AG09319 (cell line): ENCODE measurements around the gene NCKAP5.

Source experiments
- DNase-seq: peaks from one replicate; pipeline ENCODE4 v3.0.0-alpha.2; 2010; ENCODE audit warnings: low read depth; ENCODE audit errors: extremely low read depth
- TF ChIP-seq, protein P1 (sequence below): IDR thresholded peaks from 2 replicates; pipeline ENCODE4 v1.5.1; 2011; ENCODE audit warnings: low read depth, mild to moderate bottlenecking, inconsistent platforms, low read length, moderate library complexity

The NCKAP5 gene

DNA sequence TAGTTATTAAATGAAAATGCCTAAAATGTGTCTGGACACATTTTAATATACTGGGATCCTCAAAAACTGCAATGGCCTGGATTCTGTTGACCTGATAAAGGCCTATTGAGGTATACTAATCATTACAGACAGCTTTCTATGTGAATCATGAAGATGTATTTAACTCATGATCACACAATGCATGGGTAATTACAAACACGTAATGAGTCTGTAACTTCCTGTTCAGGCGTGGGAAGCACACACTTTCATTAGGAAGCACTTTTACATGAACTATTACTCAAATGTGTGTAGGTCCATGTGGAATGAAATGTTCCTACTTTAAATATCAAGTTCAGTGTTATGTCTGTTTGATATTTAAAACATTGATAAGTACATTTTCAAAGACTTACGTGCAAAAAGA, 108.7 kb downstream of the NCKAP5 start:
- no peak for DNase-seq
- TF ChIP-seq, protein P1, sequence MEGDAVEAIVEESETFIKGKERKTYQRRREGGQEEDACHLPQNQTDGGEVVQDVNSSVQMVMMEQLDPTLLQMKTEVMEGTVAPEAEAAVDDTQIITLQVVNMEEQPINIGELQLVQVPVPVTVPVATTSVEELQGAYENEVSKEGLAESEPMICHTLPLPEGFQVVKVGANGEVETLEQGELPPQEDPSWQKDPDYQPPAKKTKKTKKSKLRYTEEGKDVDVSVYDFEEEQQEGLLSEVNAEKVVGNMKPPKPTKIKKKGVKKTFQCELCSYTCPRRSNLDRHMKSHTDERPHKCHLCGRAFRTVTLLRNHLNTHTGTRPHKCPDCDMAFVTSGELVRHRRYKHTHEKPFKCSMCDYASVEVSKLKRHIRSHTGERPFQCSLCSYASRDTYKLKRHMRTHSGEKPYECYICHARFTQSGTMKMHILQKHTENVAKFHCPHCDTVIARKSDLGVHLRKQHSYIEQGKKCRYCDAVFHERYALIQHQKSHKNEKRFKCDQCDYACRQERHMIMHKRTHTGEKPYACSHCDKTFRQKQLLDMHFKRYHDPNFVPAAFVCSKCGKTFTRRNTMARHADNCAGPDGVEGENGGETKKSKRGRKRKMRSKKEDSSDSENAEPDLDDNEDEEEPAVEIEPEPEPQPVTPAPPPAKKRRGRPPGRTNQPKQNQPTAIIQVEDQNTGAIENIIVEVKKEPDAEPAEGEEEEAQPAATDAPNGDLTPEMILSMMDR = no peak

DNA sequence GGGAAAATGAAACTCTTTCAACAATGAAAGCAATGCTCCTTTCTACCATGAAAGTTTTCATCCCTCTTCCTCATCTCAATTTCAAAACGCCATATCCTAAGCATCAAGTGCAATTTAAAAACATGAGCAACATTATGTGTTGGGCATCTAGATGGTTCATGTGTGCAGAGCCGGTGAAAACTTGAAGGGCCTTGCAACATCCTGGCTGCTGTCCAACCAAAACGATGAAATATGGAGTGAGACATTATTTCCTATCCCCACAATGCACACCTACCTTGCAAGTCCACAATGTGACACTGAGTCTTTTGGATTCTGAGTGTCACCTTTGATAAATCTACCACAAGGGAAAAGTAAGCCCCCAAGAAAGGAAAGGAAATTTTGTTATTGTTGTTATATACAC, 110.0 kb downstream of the NCKAP5 start:
- TF ChIP-seq, protein P1 = no peak
- DNase-seq = no peak

DNA sequence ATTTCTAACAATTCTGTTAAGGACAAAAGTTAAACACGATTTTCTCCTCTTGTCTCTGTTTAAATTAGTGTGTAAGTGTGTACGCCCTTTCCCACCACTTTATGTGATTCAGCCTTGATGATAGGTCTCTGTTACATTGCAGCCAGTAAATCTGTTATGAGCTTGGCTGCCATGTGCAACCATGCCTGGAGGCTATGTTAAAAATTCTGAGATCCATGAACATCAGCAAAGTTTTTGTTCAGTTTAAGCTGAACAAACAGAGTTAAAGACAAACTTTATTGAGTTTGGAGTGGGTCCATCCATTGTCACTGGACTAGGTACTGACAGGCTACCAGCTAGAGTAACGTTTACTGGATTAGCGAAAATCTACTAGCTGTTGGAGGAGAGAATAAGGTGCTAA, 110.4 kb downstream of the NCKAP5 start:
- TF ChIP-seq, protein P1 = no peak
- no peak for DNase-seq

DNA sequence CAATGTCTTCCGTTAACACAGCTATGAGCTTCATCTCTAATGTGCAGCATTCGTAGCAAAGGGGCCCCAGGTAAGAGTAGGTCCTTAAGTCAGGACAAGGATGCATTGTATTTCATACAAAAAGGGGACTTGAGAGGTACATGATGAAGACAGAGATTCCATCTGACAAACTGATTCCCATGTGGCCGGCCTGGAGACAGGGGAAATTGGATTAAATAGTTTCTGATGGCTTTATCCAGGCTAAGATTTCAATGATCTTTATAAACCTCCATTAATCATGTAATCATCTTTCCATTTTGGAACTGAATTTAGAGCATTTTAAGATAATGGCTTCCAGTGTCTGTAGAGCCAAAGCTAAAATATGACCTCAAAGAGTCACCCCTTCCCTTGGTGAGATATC, 111.3 kb downstream of the NCKAP5 start:
- no peak for DNase-seq
- TF ChIP-seq, protein P1 = no peak

DNA sequence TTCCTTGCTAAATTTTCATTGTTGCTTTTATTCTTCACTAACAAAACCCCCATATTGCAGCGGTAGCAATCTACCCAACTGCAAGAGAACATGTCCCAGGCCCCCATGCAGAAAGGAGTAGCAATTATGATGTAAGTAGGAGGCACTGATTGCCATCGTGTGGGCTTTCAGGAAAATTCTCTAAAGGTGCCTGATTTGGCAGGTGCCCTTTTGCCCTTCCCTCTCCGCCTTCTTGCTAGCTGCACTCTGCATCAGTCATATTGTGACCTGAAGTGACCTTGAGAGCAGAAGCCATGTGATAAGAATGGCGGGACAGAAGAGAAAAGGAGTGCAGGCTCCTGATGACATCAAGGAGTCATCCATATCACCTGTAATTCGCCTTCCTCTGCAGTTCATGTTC, 112.1 kb downstream of the NCKAP5 start:
- DNase-seq = no peak

DNA sequence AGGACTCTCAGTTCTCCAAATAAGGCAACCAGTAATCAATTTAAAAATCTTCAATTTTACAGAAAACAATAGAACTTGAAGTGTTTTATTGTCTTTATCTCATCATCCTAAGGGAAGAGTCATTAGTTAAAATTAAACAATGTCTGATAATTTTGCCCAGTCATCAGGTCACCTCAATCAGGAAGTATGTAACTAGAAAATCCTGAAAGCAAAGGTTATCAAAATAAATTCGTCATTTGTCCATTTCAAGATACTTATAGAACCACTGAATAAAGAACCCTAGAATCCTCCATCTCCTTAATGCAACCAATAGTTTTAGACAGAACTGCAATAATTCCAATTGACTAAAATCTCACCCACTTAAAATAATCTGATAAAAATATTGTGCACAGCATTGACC, 115.2 kb downstream of the NCKAP5 start:
- no peak for DNase-seq
- TF ChIP-seq, protein P1 = no peak

More for the DNA sequence above, 112.1 kb downstream of the NCKAP5 start:
- TF ChIP-seq, protein P1 = no peak

DNA sequence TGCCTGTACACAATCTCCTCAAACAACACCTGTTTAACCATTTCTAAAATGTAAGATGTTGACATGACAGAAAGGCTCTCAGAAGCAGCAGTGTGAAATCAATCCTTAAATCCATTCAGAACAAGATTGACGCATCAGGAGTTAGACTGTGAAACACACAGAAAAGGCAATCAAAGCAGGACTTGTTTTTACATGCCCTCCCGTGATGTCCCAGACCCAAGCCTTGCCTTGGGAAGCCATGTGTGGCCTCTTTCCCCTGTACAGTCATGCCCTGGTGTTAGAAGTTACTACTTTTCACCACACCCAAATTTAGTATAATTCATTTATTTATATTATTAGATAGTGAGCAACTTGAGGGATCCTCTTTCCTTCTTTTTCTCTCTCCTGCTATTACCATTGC, 115.7 kb downstream of the NCKAP5 start:
- TF ChIP-seq, protein P1 = no peak
- DNase-seq = no peak
